GM12878 (cell line): Measurements from ENCODE around the gene SHROOM1. TPM values are rescaled to one million over a fixed set of nuclear protein-coding genes. Genes with fewer than 3 reads are reported as not detected.

Experiments used
- ATAC-seq: fragments of 200-7000 bp; cut with Tn5 transposase; 3 replicates; pipeline ENCODE4 v1.9.1; 2020; ENCODE audit warnings: mild to moderate bottlenecking, moderate library complexity
- BruUV-seq: library from RNA; stranded (reverse); fragments of 400-500 nt; replicated peaks from 2 replicates; lab custom pipeline; 2021; lab: Mats Ljungman, UMichigan
- CTCF ChIA-PET: fragments of 300-600 bp; sonication (Branson Sonifier 250); formaldehyde crosslinking; extraction: SDS; loops from one replicate; lab custom pipeline; 2021; ENCODE audit warnings: inconsistent platforms; lab: Yijun Ruan, JAX
- POLR2A ChIA-PET: fragments of 350-600 bp; formaldehyde crosslinking; extraction: SDS; loops from one replicate; lab custom pipeline; 2021; ENCODE audit warnings: inconsistent platforms; lab: Charles Lee
- RAD21 ChIA-PET: fragments of 300-600 bp; sonication (Branson Sonifier 250); formaldehyde crosslinking; loops from one replicate; lab custom pipeline; 2023; ENCODE audit warnings: antibody characterized with exemption; ENCODE audit not compliant: unreplicated experiment; lab: Charles Lee
- SMC1A ChIA-PET: fragments of 300-600 bp; sonication (Branson Sonifier 250); formaldehyde crosslinking; loops from one replicate; lab custom pipeline; 2023; ENCODE audit not compliant: unreplicated experiment, uncharacterized antibody; lab: Charles Lee
- DNase-seq: peaks from one replicate; pipeline ENCODE4 v3.0.0-alpha.2; 2011; ENCODE audit warnings: low read depth, low spot score
- FAIRE-seq: peaks from 3 replicates; lab custom pipeline; 2011; peaks lifted over from hg19 to GRCh38; lab: Jason Lieb, UNC
- H2AFZ ChIP-seq: 2 replicates; pipeline ENCODE4 v1.6.0; 2011; ENCODE audit warnings: low read depth, low read length, control low read depth; ENCODE audit not compliant: control insufficient read depth
- H3K27ac ChIP-seq: 2 replicates; pipeline ENCODE4 v1.5.1; 2011; ENCODE audit warnings: control low read depth; ENCODE audit not compliant: control insufficient read depth, insufficient read depth
- H3K27me3 ChIP-seq, 2 experiments: replicated peaks in 1 of 2; 2 replicates each; pipeline versions ENCODE4 v1.6.0 to v1.6.1; 2011; ENCODE audit warnings: low read length in 1 of 2; ENCODE audit not compliant: control insufficient read depth in 2 of 2, insufficient read depth in 2 of 2
- H3K36me3 ChIP-seq, 2 experiments: 2 replicates each; pipeline ENCODE4 v1.5.1; 2011; ENCODE audit warnings: low read length in 1 of 2; ENCODE audit not compliant: control insufficient read depth in 2 of 2, insufficient read depth in 2 of 2
- H3K4me1 ChIP-seq: 2 replicates; pipeline ENCODE4 v1.6.1; 2011; ENCODE audit warnings: mild to moderate bottlenecking, low read length, moderate library complexity, mixed read lengths; ENCODE audit not compliant: control insufficient read depth, insufficient read depth
- H3K4me2 ChIP-seq: 2 replicates; pipeline ENCODE4 v1.6.0; 2011; ENCODE audit warnings: control low read depth; ENCODE audit not compliant: control insufficient read depth, insufficient read depth
- H3K4me3 ChIP-seq: fragments of 200-600 bp; sonication (generic); 2 replicates; pipeline ENCODE4 v1.5.1; 2016
- H3K79me2 ChIP-seq: 2 replicates; pipeline ENCODE4 v1.6.0; 2011; ENCODE audit warnings: low read length; ENCODE audit not compliant: control insufficient read depth, insufficient read depth
- H3K9ac ChIP-seq: 2 replicates; pipeline ENCODE4 v1.8.0; 2011; ENCODE audit warnings: low read length, control low read depth, mixed read lengths; ENCODE audit not compliant: control insufficient read depth, insufficient read depth
- H3K9me3 ChIP-seq: replicated peaks from 3 replicates; pipeline ENCODE4 v1.5.1; 2011; ENCODE audit warnings: mild to moderate bottlenecking, low read length; ENCODE audit not compliant: control insufficient read depth, insufficient read depth
- H4K20me1 ChIP-seq: 2 replicates; pipeline ENCODE4 v1.6.0; 2011; ENCODE audit not compliant: control insufficient read depth, insufficient read depth
- GATAD2B ChIP-seq: fragments of 450-650 bp; conservative IDR thresholded peaks from 2 replicates; pipeline ENCODE4 v1.6.1; 2017; ENCODE audit warnings: low read depth, mild to moderate bottlenecking, moderate library complexity
- RAD21 ChIP-seq: IDR thresholded peaks from 2 replicates; pipeline ENCODE4 v1.6.1; 2011; ENCODE audit warnings: mild to moderate bottlenecking, low read depth, low read length, moderate library complexity; ENCODE audit not compliant: insufficient read depth
- SMARCA5 ChIP-seq: fragments of 450-650 bp; IDR thresholded peaks from 2 replicates; pipeline ENCODE4 v1.6.1; 2017; ENCODE audit warnings: mild to moderate bottlenecking
- TBL1XR1 ChIP-seq: IDR thresholded peaks from 2 replicates; pipeline ENCODE4 v1.6.1; 2012; ENCODE audit warnings: low read depth, low read length, improper control_type of control experiment
- TCF12 ChIP-seq: IDR thresholded peaks from 2 replicates; pipeline ENCODE4 v1.6.1; 2011; ENCODE audit warnings: low read depth, mild to moderate bottlenecking, low read length
- ZNF217 ChIP-seq: fragments of 450-650 bp; IDR thresholded peaks from 2 replicates; pipeline ENCODE4 v1.6.1; 2017; ENCODE audit warnings: antibody characterized with exemption, mild to moderate bottlenecking
- WGBS: methylation state at CpG from one replicate; pipeline ENCODE4 v1.1.6; 2016; ENCODE audit warnings: low lambda C conversion rate; ENCODE audit not compliant: insufficient replicate concordance, insufficient coverage; ENCODE audit errors: missing lambda C conversion rate; 5-methylcytosine and 5-hydroxymethylcytosine counted together
- in situ Hi-C: fragments of 300-500 bp; cut with MboI; formaldehyde crosslinking; loops from 9 replicates; pipeline ENCODE4 v1.14.3; 2018; ENCODE audit warnings: mixed read lengths
- intact Hi-C: fragments of 100-400 bp; cut with micrococcal nuclease; formaldehyde crosslinking; loops from one replicate; pipeline ENCODE4 v1.14.2; 2022; ENCODE audit not compliant: unreplicated experiment
- polyA plus RNA-seq, 11 experiments: library from polyadenylated mRNA; depleted of rRNA in 4 of 11; unstranded in 6 of 11; stranded (reverse) in 5 of 11; fragments of >200 nt; fragmentation: Nextera tagmentation in 4 of 11; fragmentation: Illumina TruSeq in 1 of 11; extraction: Ambion mirVana in 4 of 11; extraction: Trizol in 1 of 11; gene quantifications; 1 replicate in 1 of 11; 2 replicates in 10 of 11; pipeline versions ENCODE4 v1.2.1 to v1.2.3, GENCODE V29; 2011 to 2016; ENCODE audit warnings: inconsistent platforms in 2 of 11, missing spikeins in 2 of 11, low read depth in 1 of 11
- total RNA-seq, 4 experiments: library from RNA; depleted of rRNA in 3 of 4; stranded (reverse); fragments of >200 nt in 3 of 4; fragmentation: Illumina TruSeq in 1 of 4; extraction: Trizol in 1 of 4; gene quantifications; 2 replicates each; pipeline versions ENCODE4 v1.2.1 to v1.2.3, GENCODE V29; 2013 to 2021
- TF ChIP-seq, protein P1 (sequence below): fragments of 450-650 bp; IDR thresholded peaks from 2 replicates; pipeline ENCODE4 v1.6.1; 2017; ENCODE audit warnings: mild to moderate bottlenecking
- TF ChIP-seq, protein P2 (sequence below): fragments of 450-650 bp; IDR thresholded peaks from 2 replicates; pipeline ENCODE4 v1.6.1; 2016; ENCODE audit warnings: mild to moderate bottlenecking
- TF ChIP-seq, protein P3 (sequence below): fragments of 450-650 bp; IDR thresholded peaks from 2 replicates; pipeline ENCODE4 v1.6.1; 2017; ENCODE audit warnings: mild to moderate bottlenecking, moderate library complexity
- TF ChIP-seq, protein P4 (sequence below): IDR thresholded peaks from 2 replicates; pipeline ENCODE4 v1.6.1; 2011; ENCODE audit warnings: low read depth, mild to moderate bottlenecking, low read length, moderate library complexity, borderline replicate concordance; ENCODE audit errors: extremely low read depth
- TF ChIP-seq, protein P5 (sequence below): fragments of 450-650 bp; conservative IDR thresholded peaks from 2 replicates; pipeline ENCODE4 v1.6.1; 2017; ENCODE audit warnings: mild to moderate bottlenecking, moderate library complexity

The SHROOM1 gene
- total and polyA plus RNA-seq, 10 of the 15 experiments (the other 5 are each of a cell fraction or from before 2014, with no cell fraction given): 0.05 to 3.9 (median 1.3) TPM

DNA sequence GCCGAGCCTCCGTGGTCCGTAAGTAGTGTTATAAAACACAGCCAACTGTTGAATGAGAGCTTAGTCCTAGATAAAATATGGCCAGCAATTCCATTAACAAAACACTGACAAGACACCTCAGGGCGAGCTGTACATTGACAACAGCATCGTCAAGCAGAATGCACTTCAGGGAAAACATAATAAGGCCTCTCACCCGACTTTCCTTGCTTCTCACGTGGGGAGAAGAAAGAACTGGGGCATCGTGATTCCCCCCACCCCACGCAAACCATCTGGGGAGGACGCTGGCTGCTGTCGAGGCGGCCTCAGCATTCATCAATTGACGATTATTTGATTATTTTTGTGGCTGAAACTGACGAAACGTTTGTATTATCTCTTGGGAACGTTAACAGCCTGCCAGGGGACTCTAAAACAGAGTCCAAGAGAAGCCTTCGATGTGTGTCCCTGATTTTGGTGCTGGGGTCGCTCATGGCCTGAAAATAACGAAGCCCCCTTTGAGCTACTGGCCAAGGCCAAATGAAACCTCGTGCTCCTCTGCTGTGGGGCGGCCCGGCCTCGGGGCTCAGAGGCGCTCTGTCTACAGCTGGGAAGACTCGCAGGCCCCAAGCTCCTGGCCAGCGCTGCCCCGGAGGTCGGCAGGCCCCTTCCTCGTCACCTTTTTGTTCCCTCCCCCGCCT lies 35.4 kb upstream of the SHROOM1 start:
- ChIA-PET CTCF (interaction anchor here (0.7 to 7.2 kb wide), 11 partner anchors 18 to 686 kb away, joined by 3 to 46 read pairs (median 3); partner anchors contain the start of gene SHROOM1), RAD21 (interaction anchor here (0.6 to 1.5 kb wide), 7 partner anchors 17 to 479 kb away, joined by 3 to 6 read pairs (median 3); no protein-coding TSS in a partner anchor), SMC1A (interaction anchor here (0.5 to 2.1 kb wide), 13 partner anchors 17 to 450 kb away, joined by 3 to 7 read pairs (median 4); partner anchors contain the start of gene SHROOM1), POLR2A (interaction anchor here (0.6 to 0.9 kb wide), 2 partner anchors 35 to 128 kb away, joined by 3 read pairs; partner anchors contain the start of gene SHROOM1)
- TSS peak; percentile 93 for BruUV-seq
- peak overlapping the region; percentile 82 for H2AFZ ChIP-seq
- peak; percentile 60 for ATAC-seq
- H3K27ac ChIP-seq: peak overlapping the region; percentile 78
- WGBS: 44% methylated on average over 30 of the region's 30 CpGs
- H3K36me3 ChIP-seq: peaks cover 1 to 12% of the 10 kb centered on the region in 2 experiments; a peak in 2 of 4 replicates
- DNase-seq: no peak
- H3K4me3 ChIP-seq: peak overlapping the region; percentile 85
- no peaks in the 10 kb centered on the region for H3K9me3 ChIP-seq
- in situ Hi-C loops: no loop called here
- H3K9ac ChIP-seq: peak overlapping the region; percentile 92
- no peaks in the 10 kb centered on the region for H3K27me3 ChIP-seq
- FAIRE-seq: no peak
- H3K79me2 ChIP-seq: peaks cover 19% of the 10 kb centered on the region
- intact Hi-C loops: loop anchor here (2.0 to 5.0 kb wide), 2 partner anchors 35 to 204 kb away; partner anchors contain the start of gene SHROOM1
- H4K20me1 ChIP-seq: no peaks in the 10 kb centered on the region
- H3K4me1 ChIP-seq: peaks cover 3% of the 10 kb centered on the region
- H3K4me2 ChIP-seq: peak overlapping the region; percentile 78
- TF ChIP-seq, protein P1, sequence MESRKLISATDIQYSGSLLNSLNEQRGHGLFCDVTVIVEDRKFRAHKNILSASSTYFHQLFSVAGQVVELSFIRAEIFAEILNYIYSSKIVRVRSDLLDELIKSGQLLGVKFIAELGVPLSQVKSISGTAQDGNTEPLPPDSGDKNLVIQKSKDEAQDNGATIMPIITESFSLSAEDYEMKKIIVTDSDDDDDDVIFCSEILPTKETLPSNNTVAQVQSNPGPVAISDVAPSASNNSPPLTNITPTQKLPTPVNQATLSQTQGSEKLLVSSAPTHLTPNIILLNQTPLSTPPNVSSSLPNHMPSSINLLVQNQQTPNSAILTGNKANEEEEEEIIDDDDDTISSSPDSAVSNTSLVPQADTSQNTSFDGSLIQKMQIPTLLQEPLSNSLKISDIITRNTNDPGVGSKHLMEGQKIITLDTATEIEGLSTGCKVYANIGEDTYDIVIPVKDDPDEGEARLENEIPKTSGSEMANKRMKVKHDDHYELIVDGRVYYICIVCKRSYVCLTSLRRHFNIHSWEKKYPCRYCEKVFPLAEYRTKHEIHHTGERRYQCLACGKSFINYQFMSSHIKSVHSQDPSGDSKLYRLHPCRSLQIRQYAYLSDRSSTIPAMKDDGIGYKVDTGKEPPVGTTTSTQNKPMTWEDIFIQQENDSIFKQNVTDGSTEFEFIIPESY: 0 out of 2 replicates have a peak, but pooled peaks have one; percentile 26
- TF ChIP-seq RAD21 (no peak), SMARCA5 (0 out of 2 replicates have a peak, but pooled peaks have one; percentile 65), GATAD2B (peak; percentile 55; the same call in 1 of the 2 replicates), TCF12 (no peak), ZNF217 (no peak), TBL1XR1 (0 out of 2 replicates have a peak, but pooled peaks have one; percentile 21)
- TF ChIP-seq, protein P2, sequence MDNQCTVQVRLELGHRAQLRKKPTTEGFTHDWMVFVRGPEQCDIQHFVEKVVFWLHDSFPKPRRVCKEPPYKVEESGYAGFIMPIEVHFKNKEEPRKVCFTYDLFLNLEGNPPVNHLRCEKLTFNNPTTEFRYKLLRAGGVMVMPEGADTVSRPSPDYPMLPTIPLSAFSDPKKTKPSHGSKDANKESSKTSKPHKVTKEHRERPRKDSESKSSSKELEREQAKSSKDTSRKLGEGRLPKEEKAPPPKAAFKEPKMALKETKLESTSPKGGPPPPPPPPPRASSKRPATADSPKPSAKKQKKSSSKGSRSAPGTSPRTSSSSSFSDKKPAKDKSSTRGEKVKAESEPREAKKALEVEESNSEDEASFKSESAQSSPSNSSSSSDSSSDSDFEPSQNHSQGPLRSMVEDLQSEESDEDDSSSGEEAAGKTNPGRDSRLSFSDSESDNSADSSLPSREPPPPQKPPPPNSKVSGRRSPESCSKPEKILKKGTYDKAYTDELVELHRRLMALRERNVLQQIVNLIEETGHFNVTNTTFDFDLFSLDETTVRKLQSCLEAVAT: peak; percentile 48; the same call in 1 of the 2 replicates
- TF ChIP-seq, protein P3, sequence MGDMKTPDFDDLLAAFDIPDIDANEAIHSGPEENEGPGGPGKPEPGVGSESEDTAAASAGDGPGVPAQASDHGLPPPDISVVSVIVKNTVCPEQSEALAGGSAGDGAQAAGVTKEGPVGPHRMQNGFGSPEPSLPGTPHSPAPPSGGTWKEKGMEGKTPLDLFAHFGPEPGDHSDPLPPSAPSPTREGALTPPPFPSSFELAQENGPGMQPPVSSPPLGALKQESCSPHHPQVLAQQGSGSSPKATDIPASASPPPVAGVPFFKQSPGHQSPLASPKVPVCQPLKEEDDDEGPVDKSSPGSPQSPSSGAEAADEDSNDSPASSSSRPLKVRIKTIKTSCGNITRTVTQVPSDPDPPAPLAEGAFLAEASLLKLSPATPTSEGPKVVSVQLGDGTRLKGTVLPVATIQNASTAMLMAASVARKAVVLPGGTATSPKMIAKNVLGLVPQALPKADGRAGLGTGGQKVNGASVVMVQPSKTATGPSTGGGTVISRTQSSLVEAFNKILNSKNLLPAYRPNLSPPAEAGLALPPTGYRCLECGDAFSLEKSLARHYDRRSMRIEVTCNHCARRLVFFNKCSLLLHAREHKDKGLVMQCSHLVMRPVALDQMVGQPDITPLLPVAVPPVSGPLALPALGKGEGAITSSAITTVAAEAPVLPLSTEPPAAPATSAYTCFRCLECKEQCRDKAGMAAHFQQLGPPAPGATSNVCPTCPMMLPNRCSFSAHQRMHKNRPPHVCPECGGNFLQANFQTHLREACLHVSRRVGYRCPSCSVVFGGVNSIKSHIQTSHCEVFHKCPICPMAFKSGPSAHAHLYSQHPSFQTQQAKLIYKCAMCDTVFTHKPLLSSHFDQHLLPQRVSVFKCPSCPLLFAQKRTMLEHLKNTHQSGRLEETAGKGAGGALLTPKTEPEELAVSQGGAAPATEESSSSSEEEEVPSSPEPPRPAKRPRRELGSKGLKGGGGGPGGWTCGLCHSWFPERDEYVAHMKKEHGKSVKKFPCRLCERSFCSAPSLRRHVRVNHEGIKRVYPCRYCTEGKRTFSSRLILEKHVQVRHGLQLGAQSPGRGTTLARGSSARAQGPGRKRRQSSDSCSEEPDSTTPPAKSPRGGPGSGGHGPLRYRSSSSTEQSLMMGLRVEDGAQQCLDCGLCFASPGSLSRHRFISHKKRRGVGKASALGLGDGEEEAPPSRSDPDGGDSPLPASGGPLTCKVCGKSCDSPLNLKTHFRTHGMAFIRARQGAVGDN: peak; percentile 75; the same call in 1 of the 2 replicates
- TF ChIP-seq, protein P4, sequence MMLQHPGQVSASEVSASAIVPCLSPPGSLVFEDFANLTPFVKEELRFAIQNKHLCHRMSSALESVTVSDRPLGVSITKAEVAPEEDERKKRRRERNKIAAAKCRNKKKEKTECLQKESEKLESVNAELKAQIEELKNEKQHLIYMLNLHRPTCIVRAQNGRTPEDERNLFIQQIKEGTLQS: no peak
- TF ChIP-seq, protein P5, sequence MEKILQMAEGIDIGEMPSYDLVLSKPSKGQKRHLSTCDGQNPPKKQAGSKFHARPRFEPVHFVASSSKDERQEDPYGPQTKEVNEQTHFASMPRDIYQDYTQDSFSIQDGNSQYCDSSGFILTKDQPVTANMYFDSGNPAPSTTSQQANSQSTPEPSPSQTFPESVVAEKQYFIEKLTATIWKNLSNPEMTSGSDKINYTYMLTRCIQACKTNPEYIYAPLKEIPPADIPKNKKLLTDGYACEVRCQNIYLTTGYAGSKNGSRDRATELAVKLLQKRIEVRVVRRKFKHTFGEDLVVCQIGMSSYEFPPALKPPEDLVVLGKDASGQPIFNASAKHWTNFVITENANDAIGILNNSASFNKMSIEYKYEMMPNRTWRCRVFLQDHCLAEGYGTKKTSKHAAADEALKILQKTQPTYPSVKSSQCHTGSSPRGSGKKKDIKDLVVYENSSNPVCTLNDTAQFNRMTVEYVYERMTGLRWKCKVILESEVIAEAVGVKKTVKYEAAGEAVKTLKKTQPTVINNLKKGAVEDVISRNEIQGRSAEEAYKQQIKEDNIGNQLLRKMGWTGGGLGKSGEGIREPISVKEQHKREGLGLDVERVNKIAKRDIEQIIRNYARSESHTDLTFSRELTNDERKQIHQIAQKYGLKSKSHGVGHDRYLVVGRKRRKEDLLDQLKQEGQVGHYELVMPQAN: peak; percentile 30; the same call in 1 of the 2 replicates
